Liver (tissue), 9 donors: ENCODE measurements around the gene GGCX. TPM values are rescaled to one million over a fixed set of nuclear protein-coding genes. Genes with fewer than 3 reads are reported as not detected.
"Not testable (repeated sequence)": the region's sequence is repeated elsewhere in the genome, so short reads cannot be mapped to it uniquely, and the experiment has no call there.

ENCODE experiments used
- DNase-seq: peaks from one replicate; pipeline ENCODE4 v3.0.0-alpha.2; 2017; ENCODE audit warnings: low spot score
- H3K27ac ChIP-seq, 2 donors: one replicate each; pipeline ENCODE4 v1.7.0; 2013; ENCODE audit warnings: inconsistent platforms in 2 of 2, low read length in 2 of 2, control low read depth in 1 of 2, low read depth in 1 of 2, mild to moderate bottlenecking in 1 of 2
- H3K27me3 ChIP-seq, 4 donors: one replicate each; pipeline versions ENCODE4 v1.6.1 to v1.7.0; 2013; ENCODE audit warnings: low read length in 3 of 4, inconsistent platforms in 1 of 4, mild to moderate bottlenecking in 1 of 4, moderate library complexity in 1 of 4; ENCODE audit not compliant: control insufficient read depth in 4 of 4, insufficient read depth in 4 of 4
- H3K36me3 ChIP-seq, 4 donors: one replicate each; pipeline versions ENCODE4 v1.6.1 to v1.7.0; 2013; ENCODE audit warnings: low read length in 3 of 4, mild to moderate bottlenecking in 3 of 4, low read depth in 1 of 4, moderate library complexity in 1 of 4; ENCODE audit not compliant: control insufficient read depth in 4 of 4, insufficient read depth in 3 of 4
- H3K4me1 ChIP-seq, 4 donors: one replicate each; pipeline versions ENCODE4 v1.6.1 to v1.7.0; 2013; ENCODE audit warnings: low read length in 3 of 4, mild to moderate bottlenecking in 3 of 4, moderate library complexity in 1 of 4; ENCODE audit not compliant: control insufficient read depth in 4 of 4, insufficient read depth in 4 of 4
- H3K4me3 ChIP-seq, 3 donors: one replicate each; pipeline versions ENCODE4 v1.6.1 to v1.7.0; 2013; ENCODE audit warnings: low read length in 3 of 3, control low read depth in 1 of 3, low read depth in 1 of 3, mild to moderate bottlenecking in 1 of 3
- H3K9ac ChIP-seq, 2 donors: one replicate each; pipeline ENCODE4 v1.7.0; 2013; ENCODE audit warnings: low read length in 2 of 2, mild to moderate bottlenecking in 2 of 2, moderate library complexity in 2 of 2, control low read depth in 1 of 2, low read depth in 1 of 2
- H3K9me3 ChIP-seq, 4 donors: one replicate each; pipeline versions ENCODE4 v1.6.1 to v1.7.0; 2013; ENCODE audit warnings: low read length in 3 of 4; ENCODE audit not compliant: control insufficient read depth in 4 of 4
- EGR1 ChIP-seq, 2 donors: IDR thresholded peaks; 2 replicates each; pipeline ENCODE4 v1.6.1; 2016 to 2018; ENCODE audit warnings: antibody characterized with exemption in 2 of 2, low read depth in 2 of 2
- FOXA1 ChIP-seq: IDR thresholded peaks from 2 replicates; pipeline ENCODE4 v1.6.1; 2016; ENCODE audit warnings: antibody characterized with exemption
- FOXA2 ChIP-seq: IDR thresholded peaks from 2 replicates; pipeline ENCODE4 v1.6.1; 2016; ENCODE audit warnings: antibody characterized with exemption
- GABPA ChIP-seq, 2 donors: IDR thresholded peaks in 1 of 2; conservative IDR thresholded peaks in 1 of 2; 2 replicates each; pipeline ENCODE4 v1.6.1; 2016; ENCODE audit warnings: antibody characterized with exemption in 2 of 2, mild to moderate bottlenecking in 1 of 2, moderate library complexity in 1 of 2
- HNF4A ChIP-seq, 2 donors: conservative IDR thresholded peaks; 2 replicates each; pipeline ENCODE4 v1.6.1; 2016; ENCODE audit warnings: antibody characterized with exemption in 2 of 2, mild to moderate bottlenecking in 2 of 2
- HNF4G ChIP-seq: IDR thresholded peaks from 2 replicates; pipeline ENCODE4 v1.6.1; 2016; ENCODE audit warnings: antibody characterized with exemption
- NR2F2 ChIP-seq: IDR thresholded peaks from 2 replicates; pipeline ENCODE4 v1.6.1; 2016; ENCODE audit warnings: antibody characterized with exemption
- RXRA ChIP-seq, 2 donors: IDR thresholded peaks; 2 replicates each; pipeline ENCODE4 v1.6.1; 2017 to 2018; ENCODE audit warnings: antibody characterized with exemption in 2 of 2, mild to moderate bottlenecking in 1 of 2
- SP1 ChIP-seq: IDR thresholded peaks from 2 replicates; pipeline ENCODE4 v1.6.1; 2018; ENCODE audit warnings: antibody characterized with exemption, mild to moderate bottlenecking
- ZBTB33 ChIP-seq: IDR thresholded peaks from 2 replicates; pipeline ENCODE4 v1.6.1; 2016; ENCODE audit warnings: antibody characterized with exemption
- WGBS: extraction: QIAGEN DNeasy Blood & Tissue Kit; methylation state at CpG from one replicate; pipeline ENCODE4 v1.1.7; 2013; 5-methylcytosine and 5-hydroxymethylcytosine counted together
- polyA plus RNA-seq, 2 donors: library from polyadenylated mRNA; stranded (reverse) in 1 of 2; unstranded in 1 of 2; fragments of 200-250 nt in 1 of 2; fragments of >200 nt in 1 of 2; fragmentation: Nextera tagmentation in 1 of 2; extraction: Ambion mirVana in 1 of 2; gene quantifications; one replicate each; pipeline versions ENCODE4 v1.2.1 to v1.2.3, GENCODE V29; 2013 to 2015
- total RNA-seq, 2 donors: library from RNA; depleted of rRNA; stranded (reverse); fragments of >200 nt; gene quantifications; one replicate each; pipeline ENCODE4 v1.2.3, GENCODE V29; 2014
- TF ChIP-seq, protein P1 (sequence below): IDR thresholded peaks from 2 replicates; pipeline ENCODE4 v1.6.1; 2016; ENCODE audit warnings: antibody characterized with exemption, mild to moderate bottlenecking
- TF ChIP-seq, protein P2 (sequence below): fragments of 150-350 bp; IDR thresholded peaks from 2 replicates; pipeline ENCODE4 v1.5.1; 2017; ENCODE audit warnings: improper control_type of control experiment, low read depth, low read length; ENCODE audit not compliant: missing input control
- TF ChIP-seq, protein P3 (sequence below): IDR thresholded peaks from 2 replicates; pipeline ENCODE4 v1.6.1; 2016; ENCODE audit warnings: antibody characterized with exemption
- donor health status: healthy.
- donor health status: healthy.
- donor health status: healthy.
- donor health status: healthy.
- donor health status: healthy.

Gene GGCX
- total and polyA plus RNA-seq, 4 donors: 67.3 to 189 (median 90.4) TPM

DNA sequence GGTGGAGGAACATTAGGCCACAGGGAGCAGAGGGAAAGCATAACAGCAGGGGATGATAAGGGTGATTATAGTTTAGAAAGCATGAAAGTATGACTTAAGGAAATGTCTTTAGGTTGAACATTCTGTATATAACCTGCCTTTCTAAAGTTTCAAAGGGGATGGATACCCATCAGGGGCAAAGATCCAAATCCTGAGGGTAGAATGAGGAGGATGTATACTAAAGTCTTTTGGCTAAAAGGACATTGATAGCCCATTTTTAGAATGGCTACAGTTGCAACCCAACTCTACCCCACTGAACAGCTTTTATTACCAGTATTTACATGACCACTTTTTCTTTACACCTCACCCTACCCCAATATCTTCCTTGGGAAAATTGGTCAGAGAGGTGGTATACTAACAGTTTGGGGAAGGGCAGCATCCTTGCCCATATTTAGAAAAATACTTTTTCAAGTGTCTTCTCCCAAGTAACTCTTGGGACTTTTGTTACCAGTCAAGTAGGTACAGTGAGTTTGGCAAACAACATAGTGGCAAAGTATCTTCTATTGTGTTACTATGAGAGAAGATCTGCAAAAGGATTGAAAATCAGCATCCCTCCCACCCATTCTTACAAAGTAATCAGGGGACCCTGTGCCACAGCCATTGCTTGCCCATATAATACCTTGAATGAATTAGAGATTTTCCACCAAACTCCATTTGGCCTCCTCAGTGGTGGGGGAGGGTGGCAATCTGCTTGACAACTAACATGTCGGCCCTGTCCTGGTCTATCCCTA lies 14.0 kb downstream of the GGCX start:
- no peaks in the 10 kb centered on the region for H3K9me3 ChIP-seq
- no peaks in the 10 kb centered on the region for H3K27me3 ChIP-seq
- TF ChIP-seq HNF4G (no peak), HNF4A (conservative IDR thresholded peaks at IDR 0.05) (no peak), SP1 (no peak), RXRA (IDR thresholded peaks at IDR 0.05) (no peak), FOXA2 (no peak), FOXA1 (no peak)
- TF ChIP-seq, protein P1, sequence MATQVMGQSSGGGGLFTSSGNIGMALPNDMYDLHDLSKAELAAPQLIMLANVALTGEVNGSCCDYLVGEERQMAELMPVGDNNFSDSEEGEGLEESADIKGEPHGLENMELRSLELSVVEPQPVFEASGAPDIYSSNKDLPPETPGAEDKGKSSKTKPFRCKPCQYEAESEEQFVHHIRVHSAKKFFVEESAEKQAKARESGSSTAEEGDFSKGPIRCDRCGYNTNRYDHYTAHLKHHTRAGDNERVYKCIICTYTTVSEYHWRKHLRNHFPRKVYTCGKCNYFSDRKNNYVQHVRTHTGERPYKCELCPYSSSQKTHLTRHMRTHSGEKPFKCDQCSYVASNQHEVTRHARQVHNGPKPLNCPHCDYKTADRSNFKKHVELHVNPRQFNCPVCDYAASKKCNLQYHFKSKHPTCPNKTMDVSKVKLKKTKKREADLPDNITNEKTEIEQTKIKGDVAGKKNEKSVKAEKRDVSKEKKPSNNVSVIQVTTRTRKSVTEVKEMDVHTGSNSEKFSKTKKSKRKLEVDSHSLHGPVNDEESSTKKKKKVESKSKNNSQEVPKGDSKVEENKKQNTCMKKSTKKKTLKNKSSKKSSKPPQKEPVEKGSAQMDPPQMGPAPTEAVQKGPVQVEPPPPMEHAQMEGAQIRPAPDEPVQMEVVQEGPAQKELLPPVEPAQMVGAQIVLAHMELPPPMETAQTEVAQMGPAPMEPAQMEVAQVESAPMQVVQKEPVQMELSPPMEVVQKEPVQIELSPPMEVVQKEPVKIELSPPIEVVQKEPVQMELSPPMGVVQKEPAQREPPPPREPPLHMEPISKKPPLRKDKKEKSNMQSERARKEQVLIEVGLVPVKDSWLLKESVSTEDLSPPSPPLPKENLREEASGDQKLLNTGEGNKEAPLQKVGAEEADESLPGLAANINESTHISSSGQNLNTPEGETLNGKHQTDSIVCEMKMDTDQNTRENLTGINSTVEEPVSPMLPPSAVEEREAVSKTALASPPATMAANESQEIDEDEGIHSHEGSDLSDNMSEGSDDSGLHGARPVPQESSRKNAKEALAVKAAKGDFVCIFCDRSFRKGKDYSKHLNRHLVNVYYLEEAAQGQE: no peak
- TF ChIP-seq, protein P2, sequence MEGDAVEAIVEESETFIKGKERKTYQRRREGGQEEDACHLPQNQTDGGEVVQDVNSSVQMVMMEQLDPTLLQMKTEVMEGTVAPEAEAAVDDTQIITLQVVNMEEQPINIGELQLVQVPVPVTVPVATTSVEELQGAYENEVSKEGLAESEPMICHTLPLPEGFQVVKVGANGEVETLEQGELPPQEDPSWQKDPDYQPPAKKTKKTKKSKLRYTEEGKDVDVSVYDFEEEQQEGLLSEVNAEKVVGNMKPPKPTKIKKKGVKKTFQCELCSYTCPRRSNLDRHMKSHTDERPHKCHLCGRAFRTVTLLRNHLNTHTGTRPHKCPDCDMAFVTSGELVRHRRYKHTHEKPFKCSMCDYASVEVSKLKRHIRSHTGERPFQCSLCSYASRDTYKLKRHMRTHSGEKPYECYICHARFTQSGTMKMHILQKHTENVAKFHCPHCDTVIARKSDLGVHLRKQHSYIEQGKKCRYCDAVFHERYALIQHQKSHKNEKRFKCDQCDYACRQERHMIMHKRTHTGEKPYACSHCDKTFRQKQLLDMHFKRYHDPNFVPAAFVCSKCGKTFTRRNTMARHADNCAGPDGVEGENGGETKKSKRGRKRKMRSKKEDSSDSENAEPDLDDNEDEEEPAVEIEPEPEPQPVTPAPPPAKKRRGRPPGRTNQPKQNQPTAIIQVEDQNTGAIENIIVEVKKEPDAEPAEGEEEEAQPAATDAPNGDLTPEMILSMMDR: no peak
- TF ChIP-seq, protein P3, sequence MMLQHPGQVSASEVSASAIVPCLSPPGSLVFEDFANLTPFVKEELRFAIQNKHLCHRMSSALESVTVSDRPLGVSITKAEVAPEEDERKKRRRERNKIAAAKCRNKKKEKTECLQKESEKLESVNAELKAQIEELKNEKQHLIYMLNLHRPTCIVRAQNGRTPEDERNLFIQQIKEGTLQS: no peak
- H3K36me3 ChIP-seq: peaks cover 5 to 69% (median 47%) of the 10 kb centered on the region in 4 donors
- H3K4me1 ChIP-seq: peaks cover 0 to 7% (median 3%) of the 10 kb centered on the region in 4 donors
- H3K4me3 ChIP-seq: no peak overlapping the region
- H3K9ac ChIP-seq: no peak overlapping the region
- H3K27ac ChIP-seq: no peak overlapping the region
- no peak for DNase-seq
- 86% methylated on average over 1 of the region's 1 CpG for WGBS

DNA sequence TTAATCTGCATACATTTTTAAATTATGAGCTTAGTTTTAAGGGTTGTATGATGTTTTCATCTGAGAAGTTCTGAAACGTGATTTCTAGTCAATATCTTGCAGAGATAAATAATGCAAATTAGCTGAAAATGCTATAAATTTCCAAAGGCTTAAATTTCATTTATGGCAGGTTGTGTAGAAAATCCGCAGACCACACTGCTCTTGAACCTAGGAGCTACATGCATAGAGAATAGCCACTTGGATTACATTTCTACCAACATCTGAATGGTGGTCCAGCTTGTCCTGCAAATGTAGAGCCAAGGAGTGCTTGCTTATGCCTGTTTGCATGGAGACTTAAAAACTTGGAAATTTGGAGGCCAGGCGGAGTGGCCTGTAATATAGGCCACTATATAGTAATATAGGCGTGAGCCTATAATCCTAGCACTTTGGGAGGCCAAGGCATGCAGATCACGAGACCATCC lies 15.5 kb downstream of the GGCX start:
- Histone ChIP-seq H3K4me1 (peaks cover 1 to 19% (median 14%) of the 10 kb centered on the region in 4 donors), H3K27ac (no peak overlapping the region), H3K9me3 (no peaks in the 10 kb centered on the region), H3K27me3 (no peaks in the 10 kb centered on the region), H3K4me3 (no peak overlapping the region), H3K9ac (no peak overlapping the region), H3K36me3 (peaks cover 0 to 64% (median 45%) of the 10 kb centered on the region in 4 donors)
- DNase-seq: no peak
- WGBS: 86% methylated on average over 5 of the region's 5 CpGs
- TF ChIP-seq EGR1 (IDR thresholded peaks at IDR 0.05; ENCODE audit: low read depth in 2 of 2) (no peak), NR2F2 (no peak), GABPA (IDR thresholded peaks at IDR 0.05 in 1 of 2, conservative IDR thresholded peaks at IDR 0.05 in 1 of 2) (no peak), FOXA2 (no peak), ZBTB33 (no peak)

DNA sequence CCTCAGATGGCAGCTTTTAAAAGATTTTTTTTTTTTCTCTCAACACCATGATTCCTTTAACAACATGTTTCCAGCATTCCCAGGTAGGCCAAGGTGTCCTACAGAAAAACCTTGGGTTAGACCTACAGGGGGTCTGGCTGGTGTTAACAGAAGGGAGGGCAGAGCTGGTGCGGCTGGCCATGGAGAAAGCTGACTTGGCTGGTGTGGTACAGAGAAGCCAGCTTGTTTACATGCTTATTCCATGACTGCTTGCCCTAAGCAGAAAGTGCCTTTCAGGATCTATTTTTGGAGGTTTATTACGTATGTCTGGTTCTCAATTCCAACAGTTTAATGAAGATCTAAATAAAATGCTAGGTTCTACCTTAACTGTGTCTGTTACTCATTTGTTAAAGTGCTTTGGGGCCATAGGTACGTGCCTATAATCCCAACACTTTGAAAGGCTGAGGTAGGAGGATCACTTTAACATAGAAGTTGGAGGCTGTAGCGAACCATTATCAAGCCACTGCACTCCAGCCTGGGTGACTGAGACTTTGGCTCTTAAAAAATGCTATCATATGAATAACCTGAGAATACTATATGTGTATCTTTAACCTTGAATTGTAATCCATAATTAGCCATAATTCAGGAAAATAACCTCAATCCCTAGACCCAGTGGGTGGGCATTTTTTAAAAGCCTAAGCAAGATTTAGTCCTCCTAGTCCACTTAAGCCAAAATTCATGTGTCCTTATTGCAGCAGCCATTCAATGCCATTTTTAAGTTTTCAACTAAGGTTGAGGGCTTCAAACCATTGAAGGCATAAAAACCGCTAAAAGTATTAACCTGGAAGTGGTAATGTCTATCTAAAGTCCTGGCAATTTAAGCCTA lies 16.1 kb downstream of the GGCX start:
- DNase-seq, H3K27ac ChIP-seq, H3K9ac ChIP-seq, H3K4me3 ChIP-seq, H3K9me3 ChIP-seq, H3K27me3 ChIP-seq: not testable (repeated sequence)
- peaks cover 1 to 25% (median 16%) of the 10 kb centered on the region in 4 donors for H3K4me1 ChIP-seq
- peaks cover 0 to 57% (median 39%) of the 10 kb centered on the region in 4 donors for H3K36me3 ChIP-seq
- WGBS: 94% methylated on average over 5 of the region's 5 CpGs

DNA sequence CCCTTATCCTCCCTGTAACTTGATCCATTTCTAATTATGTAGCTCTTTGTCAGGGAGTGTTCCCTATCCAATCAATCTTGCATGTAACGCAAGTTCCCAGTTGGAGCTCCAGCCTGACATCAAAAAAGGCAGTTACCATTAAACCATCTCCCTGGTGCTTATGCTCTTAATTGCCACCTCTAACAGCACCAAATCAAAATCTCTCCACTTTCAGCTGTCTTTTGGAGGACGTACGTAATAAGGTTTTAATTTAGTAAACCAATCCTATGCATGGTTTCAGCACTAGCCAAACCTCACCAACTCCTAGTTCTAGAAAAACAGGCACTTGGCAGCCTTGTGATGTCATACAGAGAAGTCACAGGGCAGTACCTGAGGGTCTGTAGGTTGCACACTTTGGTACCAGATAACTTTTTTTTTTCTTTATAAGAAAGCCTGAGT lies 17.0 kb downstream of the GGCX start:
- not testable (repeated sequence) for H3K9me3 ChIP-seq, H3K9ac ChIP-seq, H3K27me3 ChIP-seq, DNase-seq, H3K4me3 ChIP-seq, H3K27ac ChIP-seq
- peaks cover 1 to 26% (median 16%) of the 10 kb centered on the region in 4 donors for H3K4me1 ChIP-seq
- 84% methylated on average over 3 of the region's 3 CpGs for WGBS
- peaks cover 0 to 52% (median 34%) of the 10 kb centered on the region in 4 donors for H3K36me3 ChIP-seq
